ENCODE measurements around the gene LMX1A.

DNA sequence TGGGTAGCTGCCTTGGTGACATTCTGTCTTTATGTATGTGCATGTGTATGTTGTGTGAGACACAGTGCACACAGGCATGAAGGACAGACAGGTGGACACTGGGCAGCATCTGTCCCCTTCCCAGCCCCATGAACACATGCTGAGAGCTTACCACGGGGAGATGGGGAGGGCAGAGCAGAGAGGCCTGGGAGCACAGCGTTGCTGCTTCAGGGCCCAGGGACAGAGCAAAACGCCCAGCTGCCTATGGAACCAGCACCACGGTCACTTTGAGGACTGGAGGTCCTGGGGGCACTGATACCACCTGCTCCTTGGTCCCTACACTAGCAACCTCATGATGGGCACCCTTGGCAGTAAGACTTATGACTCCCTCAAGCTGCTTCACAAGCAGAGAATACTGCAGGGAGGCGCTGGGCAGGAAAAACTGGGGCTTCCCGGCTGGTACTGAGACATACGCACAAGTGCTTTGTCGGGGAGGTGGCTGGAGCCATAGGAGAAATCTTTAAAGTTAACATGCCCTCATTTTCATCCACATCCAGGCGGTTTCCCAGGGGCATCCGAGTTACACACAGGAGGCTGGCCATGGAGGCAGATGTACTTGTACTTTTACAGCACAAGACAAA lies 40.3 kb downstream of the LMX1A start:
- TF ChIP-seq ZNF274 (IDR thresholded peaks at IDR 0.05; ENCODE audit: low read depth, low read length) (no peak), YY1 (IDR thresholded peaks at IDR 0.05; ENCODE audit: insufficient read depth, insufficient read length) (no peak), SUZ12 (IDR thresholded peaks at IDR 0.05; ENCODE audit: extremely low read depth, insufficient read depth, insufficient read length) (no peak)
